CD14-positive monocyte (primary cell): ENCODE results near the gene MAP3K7. TPM values are rescaled to one million over a fixed set of nuclear protein-coding genes. Genes with fewer than 3 reads are reported as not detected.

Experiments
- DNase-seq, 3 donors: peaks; one replicate each; pipeline ENCODE4 v3.0.0-alpha.2; 2011 to 2022
- H2AFZ ChIP-seq: 2 replicates; pipeline ENCODE4 v1.6.0; 2012; ENCODE audit warnings: mild to moderate bottlenecking, low read depth, low read length, inconsistent platforms; ENCODE audit not compliant: insufficient read depth, poor library complexity, severe bottlenecking
- H3K27ac ChIP-seq, 2 donors: 1 replicate in 1 of 2; 2 replicates in 1 of 2; pipeline ENCODE4 v1.5.1; 2012 to 2013; ENCODE audit warnings: low read length in 2 of 2, control low read depth in 1 of 2, inconsistent platforms in 1 of 2, low read depth in 1 of 2, mild to moderate bottlenecking in 1 of 2
- H3K27me3 ChIP-seq, 2 donors: one replicate each; pipeline versions ENCODE4 v1.6.0 to v1.6.1; 2011 to 2013; ENCODE audit warnings: low read length in 2 of 2; ENCODE audit not compliant: control insufficient read depth in 2 of 2, insufficient read depth in 2 of 2
- H3K36me3 ChIP-seq, 2 donors: replicated peaks in 1 of 2; 1 replicate in 1 of 2; 2 replicates in 1 of 2; pipeline versions ENCODE4 v1.5.1 to v1.6.1; 2012 to 2013; ENCODE audit warnings: low read length in 2 of 2, control low read depth in 1 of 2, inconsistent platforms in 1 of 2, mild to moderate bottlenecking in 1 of 2; ENCODE audit not compliant: insufficient read depth in 2 of 2, control insufficient read depth in 1 of 2
- H3K4me1 ChIP-seq, 2 donors: 1 replicate in 1 of 2; 2 replicates in 1 of 2; pipeline versions ENCODE4 v1.5.1 to v1.6.1; 2012 to 2013; ENCODE audit warnings: low read length in 2 of 2, control low read depth in 1 of 2, inconsistent platforms in 1 of 2, mild to moderate bottlenecking in 1 of 2, moderate library complexity in 1 of 2; ENCODE audit not compliant: insufficient read depth in 2 of 2, control insufficient read depth in 1 of 2
- H3K4me2 ChIP-seq: replicated peaks from 2 replicates; pipeline ENCODE3; 2012; ENCODE audit warnings: low read length, moderate library complexity, mild to moderate bottlenecking; ENCODE audit not compliant: poor library complexity, severe bottlenecking; ENCODE audit errors: extremely low read depth
- H3K4me3 ChIP-seq, 3 experiments: fragments of 200-600 bp in 1 of 3; sonication (generic) in 1 of 3; replicated peaks in 1 of 3; 1 replicate in 2 of 3; 2 replicates in 1 of 3; pipeline ENCODE4 v1.5.1; 2011 to 2013; ENCODE audit warnings: low read length in 3 of 3, mild to moderate bottlenecking in 3 of 3, control low read depth in 2 of 3, low read depth in 2 of 3, inconsistent platforms in 1 of 3, moderate library complexity in 1 of 3
- H3K79me2 ChIP-seq: 2 replicates; pipeline ENCODE4 v1.6.0; 2012; ENCODE audit warnings: mild to moderate bottlenecking, control low read depth, inconsistent platforms, low read length, moderate library complexity; ENCODE audit not compliant: insufficient read depth
- H3K9ac ChIP-seq: 2 replicates; pipeline ENCODE4 v1.6.0; 2017; ENCODE audit warnings: low read length, mild to moderate bottlenecking; ENCODE audit not compliant: insufficient read depth, poor library complexity, severe bottlenecking
- H3K9me3 ChIP-seq, 2 donors: replicated peaks in 1 of 2; 1 replicate in 1 of 2; 2 replicates in 1 of 2; pipeline versions ENCODE4 v1.5.1 to v1.6.1; 2012 to 2013; ENCODE audit warnings: low read length in 2 of 2, control low read depth in 1 of 2; ENCODE audit not compliant: control insufficient read depth in 1 of 2, insufficient read depth in 1 of 2
- H4K20me1 ChIP-seq: 2 replicates; pipeline ENCODE4 v1.6.0; 2012; ENCODE audit warnings: mild to moderate bottlenecking, low read length, control low read depth, moderate library complexity; ENCODE audit not compliant: insufficient read depth
- H3K27ac Mint-ChIP-seq, 7 donors: one replicate each; pipeline ENCODE4 v1.8.0; 2020; ENCODE audit warnings: mild to moderate bottlenecking in 7 of 7, mixed read lengths in 7 of 7, moderate library complexity in 6 of 7, inconsistent platforms in 2 of 7
- H3K27me3 Mint-ChIP-seq, 3 donors: one replicate each; pipeline ENCODE4 v1.8.0; 2021 to 2022; ENCODE audit warnings: low read depth in 3 of 3, mild to moderate bottlenecking in 3 of 3, mixed read lengths in 3 of 3, moderate library complexity in 3 of 3, inconsistent platforms in 1 of 3
- H3K36me3 Mint-ChIP-seq, 2 donors: one replicate each; pipeline ENCODE4 v1.8.0; 2020; ENCODE audit warnings: mixed read lengths in 2 of 2, inconsistent platforms in 1 of 2, mild to moderate bottlenecking in 1 of 2
- H3K4me1 Mint-ChIP-seq: one replicate; pipeline ENCODE4 v1.8.0; 2020; ENCODE audit warnings: mild to moderate bottlenecking, mixed read lengths
- H3K4me3 Mint-ChIP-seq, 2 donors: one replicate each; pipeline ENCODE4 v1.8.0; 2020; ENCODE audit warnings: mild to moderate bottlenecking in 2 of 2, mixed read lengths in 2 of 2, moderate library complexity in 1 of 2
- H3K9me3 Mint-ChIP-seq, 7 donors: one replicate each; pipeline ENCODE4 v1.8.0; 2020 to 2022; ENCODE audit warnings: mixed read lengths in 7 of 7, mild to moderate bottlenecking in 6 of 7, moderate library complexity in 6 of 7, inconsistent platforms in 2 of 7
- WGBS: methylation state at CpG from one replicate; pipeline ENCODE4 v1.1.5; 2013; ENCODE audit warnings: missing lambda C conversion rate; ENCODE audit not compliant: insufficient coverage; 5-methylcytosine and 5-hydroxymethylcytosine counted together
- intact Hi-C, 2 donors: fragments of 100-400 bp; cut with micrococcal nuclease; formaldehyde crosslinking; loops; one replicate each; pipeline versions ENCODE4 v1.15.0 to v1.15.1; 2023
- polyA plus RNA-seq, 3 donors: library from polyadenylated mRNA; depleted of rRNA in 1 of 3; unstranded in 2 of 3; stranded (reverse) in 1 of 3; fragments of 300-500 nt in 2 of 3; fragments of >200 nt in 1 of 3; fragmentation: Illumina TruSeq in 2 of 3; gene quantifications; 1 replicate in 2 of 3; 2 replicates in 1 of 3; pipeline ENCODE4 v1.2.3, GENCODE V29; 2012 to 2021
- TF ChIP-seq, protein P1 (sequence below): fragments of 200-600 bp; IDR thresholded peaks from one replicate; pipeline ENCODE4 v1.8.0; 2022; ENCODE audit warnings: antibody characterized with exemption, mild to moderate bottlenecking

MAP3K7 gene
- polyA plus RNA-seq, 3 donors, result 12.4 to 20.0 (median 15.3) TPM

DNA sequence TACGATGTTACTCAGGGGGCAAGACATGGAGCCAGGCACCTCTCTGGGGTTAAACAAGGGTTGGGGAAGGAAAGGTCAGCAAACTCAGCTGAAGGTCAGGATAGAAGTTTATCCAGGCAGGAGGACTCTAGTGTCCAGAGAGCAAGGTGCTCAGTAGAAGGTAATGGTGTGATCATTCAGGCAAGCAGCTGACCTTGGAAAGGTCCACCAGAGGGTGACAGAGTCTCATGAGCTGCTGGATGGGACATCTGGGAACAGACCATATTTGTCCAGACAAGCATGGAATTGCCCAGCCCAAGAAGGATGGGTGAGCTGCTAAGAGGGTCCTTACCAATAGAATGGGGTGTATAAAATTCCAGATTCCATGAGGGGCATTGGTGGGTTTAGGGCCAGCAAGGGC, 89.5 kb downstream of the MAP3K7 start:
- Histone ChIP-seq H3K4me3 (no peak overlapping the region), H3K27me3 (no peaks in the 10 kb centered on the region), H2AFZ (no peak overlapping the region), H3K36me3 (no peaks in the 10 kb centered on the region), H3K9ac (no peak overlapping the region), H3K9me3 (no peaks in the 10 kb centered on the region), H3K27ac (no peak overlapping the region), H4K20me1 (no peaks in the 10 kb centered on the region), H3K4me2 (no peak overlapping the region), H3K79me2 (no peaks in the 10 kb centered on the region), H3K4me1 (no peaks in the 10 kb centered on the region)
- Mint-ChIP-seq H3K4me1 (peaks cover 5% of the 10 kb centered on the region), H3K4me3 (no peak overlapping the region), H3K9me3 (peaks cover 0 to 3% (median 0%) of the 10 kb centered on the region in 7 donors), H3K36me3 (no peaks in the 10 kb centered on the region), H3K27me3 (peaks cover 0 to 3% (median 1%) of the 10 kb centered on the region in 3 donors), H3K27ac (no peak overlapping the region)
- DNase-seq, result no peak
- intact Hi-C loops, result no loop called here
- TF ChIP-seq, protein P1, sequence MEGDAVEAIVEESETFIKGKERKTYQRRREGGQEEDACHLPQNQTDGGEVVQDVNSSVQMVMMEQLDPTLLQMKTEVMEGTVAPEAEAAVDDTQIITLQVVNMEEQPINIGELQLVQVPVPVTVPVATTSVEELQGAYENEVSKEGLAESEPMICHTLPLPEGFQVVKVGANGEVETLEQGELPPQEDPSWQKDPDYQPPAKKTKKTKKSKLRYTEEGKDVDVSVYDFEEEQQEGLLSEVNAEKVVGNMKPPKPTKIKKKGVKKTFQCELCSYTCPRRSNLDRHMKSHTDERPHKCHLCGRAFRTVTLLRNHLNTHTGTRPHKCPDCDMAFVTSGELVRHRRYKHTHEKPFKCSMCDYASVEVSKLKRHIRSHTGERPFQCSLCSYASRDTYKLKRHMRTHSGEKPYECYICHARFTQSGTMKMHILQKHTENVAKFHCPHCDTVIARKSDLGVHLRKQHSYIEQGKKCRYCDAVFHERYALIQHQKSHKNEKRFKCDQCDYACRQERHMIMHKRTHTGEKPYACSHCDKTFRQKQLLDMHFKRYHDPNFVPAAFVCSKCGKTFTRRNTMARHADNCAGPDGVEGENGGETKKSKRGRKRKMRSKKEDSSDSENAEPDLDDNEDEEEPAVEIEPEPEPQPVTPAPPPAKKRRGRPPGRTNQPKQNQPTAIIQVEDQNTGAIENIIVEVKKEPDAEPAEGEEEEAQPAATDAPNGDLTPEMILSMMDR, result no peak
- 100% methylated on average over 1 of the region's 1 CpG for whole genome bisulfite sequencing

DNA sequence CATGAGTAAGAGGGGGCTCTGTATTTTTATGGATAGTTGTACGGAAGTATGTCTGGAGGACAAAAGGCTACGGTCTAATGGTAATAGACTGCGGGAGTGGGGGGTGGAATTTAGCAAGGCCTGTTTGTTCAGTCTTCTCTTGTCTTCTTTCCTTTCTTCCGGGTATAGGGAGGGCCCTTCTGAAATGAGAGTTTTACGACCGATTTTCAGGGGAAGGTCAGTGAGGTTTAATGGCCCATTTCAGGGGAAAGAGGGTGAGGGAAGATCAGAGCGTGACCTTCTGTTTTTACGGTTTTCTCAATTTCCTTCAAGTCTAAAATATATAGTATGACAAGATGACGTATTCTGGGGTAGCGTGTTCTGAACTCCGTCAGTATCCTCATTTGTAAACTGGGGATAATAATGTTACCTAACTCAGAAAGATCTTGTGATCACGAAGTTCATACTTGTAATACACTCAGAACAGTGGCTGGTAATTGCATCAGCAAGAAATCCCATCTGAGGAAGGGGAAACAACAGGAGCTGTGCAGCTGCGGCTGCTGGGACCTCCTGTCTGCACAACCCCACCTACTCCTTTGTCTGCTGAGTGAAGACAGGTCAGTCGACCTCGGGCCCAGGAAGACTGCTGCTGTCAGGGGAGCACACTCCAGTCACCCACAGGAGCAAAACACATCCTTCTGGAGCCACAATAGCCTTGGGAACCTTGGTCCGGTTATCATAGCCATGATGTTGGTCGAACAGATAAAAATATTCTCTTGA, 90.4 kb downstream of the MAP3K7 start:
- no peaks in the 10 kb centered on the region for H3K27me3 ChIP-seq
- no peaks in the 10 kb centered on the region for H3K4me1 ChIP-seq
- no peak overlapping the region for H3K4me2 ChIP-seq
- Mint-ChIP-seq H3K9me3 (peaks cover 0 to 3% (median 0%) of the 10 kb centered on the region in 7 donors), H3K4me3 (no peak overlapping the region), H3K27ac (no peak overlapping the region), H3K27me3 (peaks cover 0 to 3% (median 1%) of the 10 kb centered on the region in 3 donors), H3K36me3 (no peaks in the 10 kb centered on the region), H3K4me1 (peaks cover 5% of the 10 kb centered on the region)
- TF ChIP-seq, protein P1, result no peak
- no peaks in the 10 kb centered on the region for H4K20me1 ChIP-seq
- intact Hi-C loops, result no loop called here
- H3K27ac ChIP-seq, result no peak overlapping the region
- H2AFZ ChIP-seq, result no peak overlapping the region
- no peak for DNase-seq
- no peak overlapping the region for H3K9ac ChIP-seq
- no peaks in the 10 kb centered on the region for H3K9me3 ChIP-seq
- no peaks in the 10 kb centered on the region for H3K79me2 ChIP-seq
- no peak overlapping the region for H3K4me3 ChIP-seq
- WGBS, result 92% methylated on average over 2 of the region's 17 CpGs
- no peaks in the 10 kb centered on the region for H3K36me3 ChIP-seq
